Measurements from ENCODE around the gene CDH23. TPM values are rescaled to one million over a fixed set of nuclear protein-coding genes. Genes with fewer than 3 reads are reported as not detected.

Gene CDH23
- total and polyA plus RNA-seq, 2 experiments from 2014 or later, result 0.30 to 1.5 TPM

GRCh38 chr10:71607082-71607443, 210.3 kb downstream of the CDH23 start:
- Histone ChIP-seq H3K79me2 (no peaks in the 10 kb centered on the region), H3K36me3 (replicated peaks; ENCODE audit: insufficient read depth, low read depth) (no peaks in the 10 kb centered on the region), H3K27ac (no peak overlapping the region), H3K9me3 (ENCODE audit: low read depth) (no peaks in the 10 kb centered on the region), H3K27me3 (no peaks in the 10 kb centered on the region), H3K4me2 (no peak overlapping the region), H3K4me1 (ENCODE audit: insufficient read depth) (no peaks in the 10 kb centered on the region), H3K9me2 (replicated peaks; ENCODE audit: insufficient read depth) (no peaks in the 10 kb centered on the region), H4K20me1 (ENCODE audit: insufficient read depth, poor library complexity, severe bottlenecking) (no peaks in the 10 kb centered on the region), H3K4me3 (no peak overlapping the region), H2AFZ (no peak overlapping the region)
- TF ChIP-seq EZH2 (IDR thresholded peaks at IDR 0.05; ENCODE audit: borderline replicate concordance) (no peak), EZH2phosphoT487 (IDR thresholded peaks at IDR 0.05; ENCODE audit: low read depth, severe bottlenecking, unreplicated experiment) (no peak), CTCF (IDR thresholded peaks at IDR 0.05; ENCODE audit: poor library complexity) (no peak)
- no peak for DNase-seq (ENCODE audit: low spot score)
- WGBS (ENCODE audit: low lambda C conversion rate, missing lambda C conversion rate), result 77% methylated on average over 5 of the region's 5 CpGs

GRCh38 chr10:71608819-71609768, 212.4 kb downstream of the CDH23 start:
- 64% methylated on average over 17 of the region's 20 CpGs for WGBS (ENCODE audit: low lambda C conversion rate, missing lambda C conversion rate)
- DNase-seq (ENCODE audit: low spot score), result peak; percentile 88

GRCh38 chr10:71610651-71611050, 213.9 kb downstream of the CDH23 start:
- WGBS (ENCODE audit: low lambda C conversion rate, missing lambda C conversion rate), result 54% methylated on average over 3 of the region's 3 CpGs

More at GRCh38 chr10:71608819-71609768, 212.4 kb downstream of the CDH23 start:
- Histone ChIP-seq H3K36me3 (replicated peaks; ENCODE audit: insufficient read depth, low read depth) (no peaks in the 10 kb centered on the region), H3K27me3 (no peaks in the 10 kb centered on the region), H3K4me2 (no peak overlapping the region), H3K79me2 (no peaks in the 10 kb centered on the region), H4K20me1 (ENCODE audit: insufficient read depth, poor library complexity, severe bottlenecking) (no peaks in the 10 kb centered on the region), H3K9me2 (replicated peaks; ENCODE audit: insufficient read depth) (no peaks in the 10 kb centered on the region), H3K4me1 (ENCODE audit: insufficient read depth) (no peaks in the 10 kb centered on the region), H3K9me3 (ENCODE audit: low read depth) (no peaks in the 10 kb centered on the region), H3K4me3 (no peak overlapping the region), H3K27ac (no peak overlapping the region), H2AFZ (no peak overlapping the region)
- TF ChIP-seq EZH2 (IDR thresholded peaks at IDR 0.05; ENCODE audit: borderline replicate concordance) (no peak), EZH2phosphoT487 (IDR thresholded peaks at IDR 0.05; ENCODE audit: low read depth, severe bottlenecking, unreplicated experiment) (no peak), CTCF (IDR thresholded peaks at IDR 0.05; ENCODE audit: poor library complexity) (peak; percentile 89)

More at GRCh38 chr10:71610651-71611050, 213.9 kb downstream of the CDH23 start:
- no peaks in the 10 kb centered on the region for H3K4me1 ChIP-seq (ENCODE audit: insufficient read depth)
- H3K27ac ChIP-seq, result no peak overlapping the region
- H3K27me3 ChIP-seq, result no peaks in the 10 kb centered on the region
- no peaks in the 10 kb centered on the region for H3K79me2 ChIP-seq
- no peak for TF ChIP-seq EZH2 (IDR thresholded peaks at IDR 0.05; ENCODE audit: borderline replicate concordance)
- TF ChIP-seq CTCF (IDR thresholded peaks at IDR 0.05; ENCODE audit: poor library complexity), result no peak
- TF ChIP-seq EZH2phosphoT487 (IDR thresholded peaks at IDR 0.05; ENCODE audit: low read depth, severe bottlenecking, unreplicated experiment), result no peak
- H3K36me3 ChIP-seq (replicated peaks; ENCODE audit: insufficient read depth, low read depth), result no peaks in the 10 kb centered on the region
- no peaks in the 10 kb centered on the region for H4K20me1 ChIP-seq (ENCODE audit: insufficient read depth, poor library complexity, severe bottlenecking)
- DNase-seq (ENCODE audit: low spot score), result no peak
- H3K4me2 ChIP-seq, result no peak overlapping the region
- H3K9me3 ChIP-seq (ENCODE audit: low read depth), result no peaks in the 10 kb centered on the region
- H2AFZ ChIP-seq, result no peak overlapping the region
- H3K9me2 ChIP-seq (replicated peaks; ENCODE audit: insufficient read depth), result no peaks in the 10 kb centered on the region
- no peak overlapping the region for H3K4me3 ChIP-seq
